Activated T-cell treated with anti-CD3 and anti-CD28 coated beads, Interleukin-2, amount 50 U/mL, for 72 hours (primary cell): ENCODE results near the gene RASL10B. TPM values are rescaled to one million over a fixed set of nuclear protein-coding genes. Genes with fewer than 3 reads are reported as not detected.

Experiments
- ATAC-seq, 2 donors: fragments of 150-1000 bp; cut with Tn5 transposase; replicated peaks in 1 of 2; 2 replicates each; pipeline ENCODE4 v1.10.0; 2021; ENCODE audit warnings: moderate library complexity in 2 of 2, mild to moderate bottlenecking in 1 of 2
- DNase-seq, 2 donors: peaks; one replicate each; pipeline ENCODE4 v3.0.0; 2021 to 2022; ENCODE audit warnings: mixed read lengths in 1 of 2
- H3K27ac Mint-ChIP-seq: one replicate; pipeline ENCODE4 v1.8.0; 2022; ENCODE audit warnings: mild to moderate bottlenecking, moderate library complexity, mixed read lengths
- H3K27me3 Mint-ChIP-seq: one replicate; pipeline ENCODE4 v1.8.0; 2022; ENCODE audit warnings: low read depth, mixed read lengths
- H3K36me3 Mint-ChIP-seq, 2 donors: one replicate each; pipeline ENCODE4 v1.8.0; 2022; ENCODE audit warnings: mixed read lengths in 2 of 2, mild to moderate bottlenecking in 1 of 2; ENCODE audit not compliant: insufficient read depth in 2 of 2
- H3K4me1 Mint-ChIP-seq: one replicate; pipeline ENCODE4 v1.8.0; 2022; ENCODE audit warnings: low read depth, mixed read lengths
- H3K4me3 Mint-ChIP-seq, 2 donors: one replicate each; pipeline ENCODE4 v1.8.0; 2022; ENCODE audit warnings: mild to moderate bottlenecking in 2 of 2, mixed read lengths in 2 of 2, moderate library complexity in 2 of 2
- H3K9me3 Mint-ChIP-seq, 2 donors: one replicate each; pipeline ENCODE4 v1.8.0; 2022; ENCODE audit warnings: mixed read lengths in 2 of 2
- total RNA-seq, 2 donors: library from RNA; stranded (reverse); gene quantifications; one replicate each; pipeline ENCODE4 v1.2.3, GENCODE V29; 2022

RASL10B gene
- total RNA-seq, 2 donors from 2014 or later: 0.32 to 1.3 TPM

DNA sequence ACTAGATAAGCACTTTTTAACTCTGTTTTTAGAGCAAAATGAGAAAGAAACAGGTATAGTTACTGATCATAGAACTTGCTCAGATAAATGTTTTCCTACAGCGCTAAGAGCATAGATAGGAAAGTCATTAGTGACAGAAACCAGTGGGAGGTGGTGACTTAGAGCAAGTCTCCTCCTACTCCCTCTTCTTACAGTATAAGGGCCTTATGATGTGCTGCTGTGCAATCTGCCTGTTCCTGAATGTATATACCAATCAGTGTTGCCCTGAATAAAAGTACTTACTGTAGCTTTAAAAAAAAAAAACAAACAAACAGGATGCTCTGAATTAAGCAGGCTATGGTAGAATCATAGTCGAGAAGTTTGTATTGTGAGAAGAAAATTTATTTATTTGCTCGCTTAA is 23.3 kb upstream of the RASL10B start:
- Mint-ChIP-seq H3K4me3 (no peak overlapping the region), H3K4me1 (peaks cover 52% of the 10 kb centered on the region), H3K27me3 (no peaks in the 10 kb centered on the region), H3K9me3 (no peaks in the 10 kb centered on the region), H3K27ac (no peak overlapping the region), H3K36me3 (peaks cover 3 to 11% of the 10 kb centered on the region in 2 donors)
- ATAC-seq (peak; percentile 71 to 84), DNase-seq (no peak)

GRCh38 chr17:35708951-35709350 is 22.5 kb upstream of the RASL10B start:
- Mint-ChIP-seq H3K36me3 (peaks cover 1 to 11% of the 10 kb centered on the region in 2 donors), H3K9me3 (no peaks in the 10 kb centered on the region), H3K27me3 (no peaks in the 10 kb centered on the region), H3K4me3 (no peak overlapping the region), H3K27ac (peak overlapping the region; percentile 39), H3K4me1 (peaks cover 51% of the 10 kb centered on the region)
- DNase-seq (no peak), ATAC-seq (no peak)

DNA sequence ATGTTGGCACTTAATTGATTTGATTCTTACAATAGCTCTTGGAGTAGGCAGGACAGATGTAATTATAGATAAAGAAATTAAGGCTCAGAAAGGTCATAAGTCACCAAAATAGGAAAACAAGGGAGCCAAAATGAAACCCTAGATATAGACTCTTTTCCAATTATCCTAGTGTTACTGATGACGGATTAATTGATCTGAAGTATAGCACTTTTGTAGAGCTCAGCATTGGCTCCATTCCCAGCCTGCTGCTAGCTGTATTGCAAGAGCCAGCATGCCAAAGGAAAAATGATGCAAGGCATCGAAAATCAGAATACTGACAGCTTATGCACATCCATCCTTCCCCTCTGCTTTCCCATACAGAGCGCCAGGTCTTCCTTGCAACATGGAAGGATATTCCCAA is 21.6 kb upstream of the RASL10B start:
- no peak for DNase-seq
- no peak for ATAC-seq
- H3K27ac Mint-ChIP-seq: no peak overlapping the region
- peaks cover 1 to 11% of the 10 kb centered on the region in 2 donors for H3K36me3 Mint-ChIP-seq
- no peaks in the 10 kb centered on the region for H3K27me3 Mint-ChIP-seq
- H3K9me3 Mint-ChIP-seq: no peaks in the 10 kb centered on the region
- no peak overlapping the region for H3K4me3 Mint-ChIP-seq
- peaks cover 42% of the 10 kb centered on the region for H3K4me1 Mint-ChIP-seq

GRCh38 chr17:35710950-35711349 is 20.5 kb upstream of the RASL10B start:
- DNase-seq: no peak
- ATAC-seq: no peak
- Mint-ChIP-seq H3K27ac (no peak overlapping the region), H3K4me3 (no peak overlapping the region), H3K36me3 (peaks cover 1 to 11% of the 10 kb centered on the region in 2 donors), H3K4me1 (peaks cover 32% of the 10 kb centered on the region), H3K27me3 (no peaks in the 10 kb centered on the region), H3K9me3 (no peaks in the 10 kb centered on the region)

DNA sequence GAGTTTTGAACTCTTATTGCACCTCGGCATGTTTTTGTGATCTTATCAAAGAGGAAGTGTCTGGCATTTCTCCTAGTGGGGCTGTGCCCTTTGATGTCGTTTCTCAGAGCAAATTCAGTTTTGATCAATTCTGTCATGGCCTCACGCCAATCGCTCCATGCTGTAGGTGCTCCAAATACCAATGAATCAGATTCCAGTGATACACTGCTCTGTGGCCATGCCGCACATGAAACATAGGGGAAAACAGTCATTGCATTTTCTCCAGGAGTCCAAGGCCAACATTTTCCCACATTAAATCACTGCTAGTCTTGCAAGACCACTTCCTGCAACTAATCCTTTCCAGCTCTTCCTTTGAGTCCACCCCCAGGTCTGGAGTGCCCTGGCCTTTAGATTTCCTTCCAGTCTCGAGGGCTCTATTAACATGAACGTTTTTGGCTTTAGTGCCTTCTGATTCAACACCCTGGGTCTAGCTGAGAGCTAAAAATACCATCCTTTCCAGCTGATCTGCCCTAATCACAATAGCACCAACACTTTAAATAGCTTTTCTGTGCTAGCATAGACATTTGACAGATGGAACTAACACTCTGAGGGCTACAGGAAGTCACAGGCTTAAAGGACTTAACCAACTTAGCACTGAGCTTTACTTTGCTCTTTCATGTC is 18.2 kb upstream of the RASL10B start:
- ATAC-seq: no peak
- no peak overlapping the region for H3K4me3 Mint-ChIP-seq
- H3K9me3 Mint-ChIP-seq: no peaks in the 10 kb centered on the region
- DNase-seq: no peak
- no peaks in the 10 kb centered on the region for H3K27me3 Mint-ChIP-seq
- no peak overlapping the region for H3K27ac Mint-ChIP-seq
- H3K4me1 Mint-ChIP-seq: peaks cover 18% of the 10 kb centered on the region
- peaks cover 1 to 16% of the 10 kb centered on the region in 2 donors for H3K36me3 Mint-ChIP-seq

DNA sequence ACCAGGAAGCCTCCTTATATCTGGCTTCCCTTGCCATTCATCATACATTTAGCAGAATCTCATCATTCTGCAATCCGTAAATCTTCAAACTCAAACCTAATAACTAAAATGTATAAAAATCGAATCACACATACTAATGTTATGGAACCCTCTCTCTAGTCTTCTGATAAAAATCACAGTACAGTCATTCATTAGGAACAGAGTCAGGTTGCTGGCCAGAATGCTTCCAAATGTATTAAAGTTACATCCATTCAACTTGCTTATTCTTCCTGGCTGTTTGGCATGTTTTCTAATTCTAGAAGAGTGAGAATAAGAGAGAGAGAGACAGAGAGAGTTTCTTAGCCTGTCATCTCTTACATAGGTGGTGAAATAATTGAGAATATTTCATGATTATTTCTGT is 16.5 kb upstream of the RASL10B start:
- Mint-ChIP-seq H3K27ac (no peak overlapping the region), H3K4me1 (peaks cover 12% of the 10 kb centered on the region), H3K9me3 (no peaks in the 10 kb centered on the region), H3K27me3 (no peaks in the 10 kb centered on the region), H3K4me3 (no peak overlapping the region), H3K36me3 (peaks cover 0 to 15% of the 10 kb centered on the region in 2 donors)
- no peak for ATAC-seq
- no peak for DNase-seq

- no peaks in the 10 kb centered on the region for H3K27me3 Mint-ChIP-seq
- no peaks in the 10 kb centered on the region for H3K9me3 Mint-ChIP-seq
- no peak for ATAC-seq
- H3K4me1 Mint-ChIP-seq: peaks cover 12% of the 10 kb centered on the region
- DNase-seq: no peak
- H3K4me3 Mint-ChIP-seq: no peak overlapping the region
- H3K36me3 Mint-ChIP-seq: peaks cover 0 to 13% of the 10 kb centered on the region in 2 donors
- H3K27ac Mint-ChIP-seq: no peak overlapping the region
These were observed 16.0 kb upstream of the RASL10B start for GRCh38 chr17:35715416-35715815.

GRCh38 chr17:35716173-35716572 is 15.3 kb upstream of the RASL10B start:
- Mint-ChIP-seq H3K9me3 (no peaks in the 10 kb centered on the region), H3K36me3 (peaks cover 2 to 13% of the 10 kb centered on the region in 2 donors), H3K27ac (no peak overlapping the region), H3K27me3 (no peaks in the 10 kb centered on the region), H3K4me3 (no peak overlapping the region), H3K4me1 (peaks cover 10% of the 10 kb centered on the region)
- DNase-seq: no peak
- peak; percentile 40 to 76 for ATAC-seq

DNA sequence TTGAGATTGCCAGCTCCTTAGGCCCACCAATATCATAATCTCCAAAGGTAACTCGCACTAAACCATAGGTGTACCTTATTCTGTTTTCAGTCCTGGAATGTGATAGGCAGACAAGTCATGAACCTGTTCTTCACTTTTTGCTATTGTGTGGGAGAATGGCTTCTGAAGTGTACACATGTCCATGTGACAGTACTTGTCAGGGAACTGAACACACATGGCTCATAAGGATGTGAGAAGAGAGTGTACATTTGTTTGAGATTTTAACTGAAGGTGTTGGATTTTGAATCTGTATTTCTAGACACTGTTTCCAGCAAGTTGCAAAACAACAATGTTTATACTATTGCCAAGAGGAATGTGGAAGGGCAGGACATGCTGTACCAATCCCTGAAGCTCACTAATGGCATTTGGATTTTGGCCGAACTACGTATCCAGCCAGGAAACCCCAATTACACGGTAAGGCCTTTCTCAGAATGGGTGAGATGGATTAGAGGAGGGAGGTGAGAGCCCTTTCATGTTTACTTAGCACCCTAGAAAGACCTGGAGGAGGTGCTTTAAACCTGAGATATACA is 14.5 kb upstream of the RASL10B start:
- no peaks in the 10 kb centered on the region for H3K9me3 Mint-ChIP-seq
- H3K27ac Mint-ChIP-seq: no peak overlapping the region
- DNase-seq: no peak
- no peak overlapping the region for H3K4me3 Mint-ChIP-seq
- H3K36me3 Mint-ChIP-seq: peaks cover 2 to 14% of the 10 kb centered on the region in 2 donors
- no peaks in the 10 kb centered on the region for H3K27me3 Mint-ChIP-seq
- H3K4me1 Mint-ChIP-seq: peaks cover 2% of the 10 kb centered on the region
- no peak for ATAC-seq

- H3K36me3 Mint-ChIP-seq: peaks cover 2 to 14% of the 10 kb centered on the region in 2 donors
- ATAC-seq (no peak), DNase-seq (no peak)
- no peak overlapping the region for H3K4me3 Mint-ChIP-seq
- H3K27ac Mint-ChIP-seq: no peak overlapping the region
- H3K27me3 Mint-ChIP-seq: no peaks in the 10 kb centered on the region
- no peaks in the 10 kb centered on the region for H3K9me3 Mint-ChIP-seq
- H3K4me1 Mint-ChIP-seq: no peaks in the 10 kb centered on the region
These were observed 14.0 kb upstream of the RASL10B start for GRCh38 chr17:35717475-35717874.

GRCh38 chr17:35723735-35724134 is 7.7 kb upstream of the RASL10B start:
- Mint-ChIP-seq H3K27ac (no peak overlapping the region), H3K4me3 (no peak overlapping the region), H3K27me3 (no peaks in the 10 kb centered on the region), H3K36me3 (peaks cover 6 to 16% of the 10 kb centered on the region in 2 donors), H3K9me3 (no peaks in the 10 kb centered on the region), H3K4me1 (no peaks in the 10 kb centered on the region)
- DNase-seq: no peak
- ATAC-seq: peak in 1 of 2 donors; percentile 15

GRCh38 chr17:35725058-35725457 is 6.4 kb upstream of the RASL10B start:
- no peak overlapping the region for H3K4me3 Mint-ChIP-seq
- peaks cover 1% of the 10 kb centered on the region for H3K4me1 Mint-ChIP-seq
- H3K36me3 Mint-ChIP-seq: peaks cover 6 to 15% of the 10 kb centered on the region in 2 donors
- H3K27me3 Mint-ChIP-seq: no peaks in the 10 kb centered on the region
- DNase-seq: no peak
- ATAC-seq: no peak
- H3K27ac Mint-ChIP-seq: no peak overlapping the region
- H3K9me3 Mint-ChIP-seq: no peaks in the 10 kb centered on the region

GRCh38 chr17:35725802-35726126 is 5.7 kb upstream of the RASL10B start:
- no peak overlapping the region for H3K27ac Mint-ChIP-seq

More at GRCh38 chr17:35725802-35726126, 5.7 kb upstream of the RASL10B start:
- ATAC-seq (no peak), DNase-seq (no peak)
- no peaks in the 10 kb centered on the region for H3K9me3 Mint-ChIP-seq
- H3K4me1 Mint-ChIP-seq: peaks cover 8% of the 10 kb centered on the region
- H3K36me3 Mint-ChIP-seq: peaks cover 4 to 13% of the 10 kb centered on the region in 2 donors
- H3K27me3 Mint-ChIP-seq: no peaks in the 10 kb centered on the region
- no peak overlapping the region for H3K4me3 Mint-ChIP-seq
